Epithelial cell of esophagus (primary cell): ENCODE results near the gene ZNF592.

Experiments
- DNase-seq: peaks from one replicate; pipeline ENCODE4 v3.0.0; 2010; ENCODE audit warnings: low read depth
- H3K4me3 ChIP-seq: 2 replicates; pipeline ENCODE4 v1.5.1; 2011; ENCODE audit warnings: mild to moderate bottlenecking, low read length, control low read depth
- TF ChIP-seq, protein P1 (sequence below): IDR thresholded peaks from 2 replicates; pipeline ENCODE4 v1.5.1; 2011; ENCODE audit warnings: low read depth, mild to moderate bottlenecking, low read length, control low read depth, inconsistent platforms; ENCODE audit not compliant: insufficient read depth; ENCODE audit errors: missing control alignments

Gene ZNF592

GRCh38 chr15:84832448-84833040 is 84.2 kb downstream of the ZNF592 start:
- no peak for DNase-seq
- H3K4me3 ChIP-seq = no peak overlapping the region

DNA sequence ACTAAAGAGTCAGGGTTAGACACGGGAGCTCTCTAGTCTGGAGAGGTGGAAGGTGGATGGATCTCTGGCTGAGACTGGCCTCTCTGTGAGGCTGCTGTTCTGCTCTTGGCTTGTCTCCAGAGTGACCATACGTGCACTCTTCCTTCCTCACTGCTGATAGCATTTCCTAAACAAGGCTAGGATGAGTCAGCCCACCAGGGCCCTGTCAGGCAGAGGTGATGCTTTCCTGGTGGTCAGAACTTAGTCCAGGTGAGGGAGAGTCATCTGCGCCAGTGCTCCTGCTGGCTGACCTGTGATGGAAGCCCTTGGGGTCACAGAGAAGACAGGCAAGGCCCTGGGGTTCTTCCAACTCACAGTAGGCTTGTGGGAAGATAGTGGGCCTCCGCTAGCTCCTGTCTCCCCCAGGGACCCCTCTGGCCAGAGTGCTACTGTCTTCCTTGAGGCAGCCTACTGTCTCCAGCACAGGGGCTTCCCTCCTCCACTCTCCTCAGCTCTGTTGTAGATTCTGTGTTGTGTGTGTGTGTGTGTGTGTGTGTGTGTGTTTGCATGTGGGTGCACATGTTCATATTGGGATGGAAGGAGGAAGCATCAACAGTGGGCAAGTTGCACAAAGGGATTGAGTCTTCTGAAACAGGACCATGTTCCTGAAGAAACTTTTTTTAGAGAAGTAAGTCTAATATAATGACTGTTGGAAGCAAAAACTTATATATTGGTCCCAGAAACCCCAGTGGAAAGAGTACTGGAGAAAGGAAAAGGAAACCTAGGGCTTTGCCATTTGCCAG is 85.2 kb downstream of the ZNF592 start:
- peak; percentile 39 for DNase-seq
- H3K4me3 ChIP-seq = no peak overlapping the region
- TF ChIP-seq, protein P1, sequence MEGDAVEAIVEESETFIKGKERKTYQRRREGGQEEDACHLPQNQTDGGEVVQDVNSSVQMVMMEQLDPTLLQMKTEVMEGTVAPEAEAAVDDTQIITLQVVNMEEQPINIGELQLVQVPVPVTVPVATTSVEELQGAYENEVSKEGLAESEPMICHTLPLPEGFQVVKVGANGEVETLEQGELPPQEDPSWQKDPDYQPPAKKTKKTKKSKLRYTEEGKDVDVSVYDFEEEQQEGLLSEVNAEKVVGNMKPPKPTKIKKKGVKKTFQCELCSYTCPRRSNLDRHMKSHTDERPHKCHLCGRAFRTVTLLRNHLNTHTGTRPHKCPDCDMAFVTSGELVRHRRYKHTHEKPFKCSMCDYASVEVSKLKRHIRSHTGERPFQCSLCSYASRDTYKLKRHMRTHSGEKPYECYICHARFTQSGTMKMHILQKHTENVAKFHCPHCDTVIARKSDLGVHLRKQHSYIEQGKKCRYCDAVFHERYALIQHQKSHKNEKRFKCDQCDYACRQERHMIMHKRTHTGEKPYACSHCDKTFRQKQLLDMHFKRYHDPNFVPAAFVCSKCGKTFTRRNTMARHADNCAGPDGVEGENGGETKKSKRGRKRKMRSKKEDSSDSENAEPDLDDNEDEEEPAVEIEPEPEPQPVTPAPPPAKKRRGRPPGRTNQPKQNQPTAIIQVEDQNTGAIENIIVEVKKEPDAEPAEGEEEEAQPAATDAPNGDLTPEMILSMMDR = no peak

More at GRCh38 chr15:84832448-84833040, 84.2 kb downstream of the ZNF592 start:
- TF ChIP-seq, protein P1 = no peak

DNA sequence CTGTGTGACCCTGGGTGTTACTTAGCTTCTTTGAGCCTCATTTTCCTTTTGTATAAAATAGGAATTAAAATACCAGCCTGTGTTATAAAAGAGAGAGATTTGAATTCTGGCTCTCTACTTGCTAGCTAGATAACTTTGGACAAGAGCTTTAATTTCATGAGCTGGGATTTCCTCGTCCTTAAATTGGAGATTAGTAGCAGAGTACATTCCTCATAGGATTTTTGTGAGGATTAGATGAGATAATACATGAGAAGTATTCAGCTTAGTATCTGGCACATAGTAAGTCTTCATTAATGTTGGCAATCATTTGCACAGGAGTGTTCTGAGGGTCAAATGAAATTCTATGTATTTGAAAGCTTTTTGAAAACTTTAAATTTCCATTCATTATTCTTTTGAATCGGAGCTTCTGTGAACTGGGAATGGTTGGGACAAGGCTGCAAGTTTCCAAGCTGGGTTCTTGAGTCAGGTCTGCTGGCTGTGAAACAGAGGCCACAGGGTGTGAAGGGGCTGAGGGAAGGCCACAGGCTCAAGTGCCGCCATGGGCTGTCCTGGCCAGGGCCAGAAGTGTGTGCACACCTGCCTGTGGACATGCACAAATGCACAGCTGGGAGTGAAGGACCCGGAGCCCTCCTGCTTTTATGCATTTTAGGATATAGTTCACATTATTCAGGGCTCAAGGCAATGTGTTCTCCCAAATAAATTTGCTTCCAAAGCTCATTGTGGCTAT is 86.0 kb downstream of the ZNF592 start:
- TF ChIP-seq, protein P1 = no peak
- no peak for DNase-seq

GRCh38 chr15:84834969-84835368 is 86.6 kb downstream of the ZNF592 start:
- H3K4me3 ChIP-seq = no peak overlapping the region
- TF ChIP-seq, protein P1 = no peak
- DNase-seq = no peak

More for the DNA sequence above, 86.0 kb downstream of the ZNF592 start:
- no peak overlapping the region for H3K4me3 ChIP-seq

- TF ChIP-seq, protein P1 = no peak
- no peak for DNase-seq
- H3K4me3 ChIP-seq = no peak overlapping the region
These were observed 87.4 kb downstream of the ZNF592 start for GRCh38 chr15:84835661-84836337.

DNA sequence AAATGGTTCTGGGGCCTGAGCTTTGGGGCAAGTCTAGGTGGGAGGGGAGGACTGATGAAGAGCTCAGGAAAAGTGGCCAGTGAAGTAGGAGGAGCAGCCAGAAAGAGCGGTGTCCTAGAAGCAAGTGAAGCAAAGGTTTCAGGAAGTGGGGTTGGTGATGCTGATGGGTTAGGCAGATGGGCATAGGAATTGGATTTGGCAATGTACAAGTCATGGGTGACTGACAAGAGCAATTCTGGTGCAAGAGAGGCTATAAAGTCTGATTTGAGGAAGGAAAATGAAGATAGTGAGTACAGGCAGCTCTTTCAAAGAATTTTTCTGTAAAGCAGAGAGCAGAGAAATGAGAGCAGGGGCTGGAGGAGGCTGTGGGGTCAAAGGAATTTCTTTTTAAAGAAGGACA is 88.5 kb downstream of the ZNF592 start:
- no peak overlapping the region for H3K4me3 ChIP-seq
- TF ChIP-seq, protein P1 = no peak
- DNase-seq = no peak
